Heart left ventricle (tissue), 16 donors: ENCODE measurements around the gene SORCS2. TPM values are rescaled to one million over a fixed set of nuclear protein-coding genes. Genes with fewer than 3 reads are reported as not detected.
A peak's percentile ranks its signal among the peaks of the same experiment; 100 is the strongest.

Experiments used
- ATAC-seq, 4 donors: fragments of 200-7000 bp; cut with Tn5 transposase; one replicate each; pipeline ENCODE4 v1.9.1; 2020 to 2022; ENCODE audit warnings: moderate library complexity in 4 of 4, mild to moderate bottlenecking in 3 of 4, moderate number of reproducible peaks in 1 of 4
- DNase-seq, 5 donors: peaks; one replicate each; pipeline ENCODE4 v3.0.0-alpha.2; 2020
- H3K27ac ChIP-seq, 12 donors: fragments of 200-600 bp; sonication (generic) in 4 of 12; one replicate each; pipeline versions ENCODE4 v1.5.0 to v1.8.0; 2016 to 2022; ENCODE audit warnings: mild to moderate bottlenecking in 2 of 12
- H3K27me3 ChIP-seq, 9 donors: fragments of 200-600 bp; sonication (generic) in 2 of 9; one replicate each; pipeline versions ENCODE4 v1.5.1 to v1.8.0; 2016 to 2022; ENCODE audit warnings: mild to moderate bottlenecking in 3 of 9
- H3K36me3 ChIP-seq, 9 donors: fragments of 200-600 bp; sonication (generic) in 2 of 9; one replicate each; pipeline versions ENCODE4 v1.5.0 to v1.8.0; 2018 to 2022; ENCODE audit warnings: mild to moderate bottlenecking in 2 of 9
- H3K4me1 ChIP-seq, 12 donors: fragments of 200-600 bp; sonication (generic) in 4 of 12; one replicate each; pipeline versions ENCODE4 v1.5.0 to v1.8.0; 2016 to 2022; ENCODE audit warnings: mild to moderate bottlenecking in 3 of 12
- H3K4me3 ChIP-seq, 12 donors: fragments of 200-600 bp; sonication (generic) in 4 of 12; one replicate each; pipeline versions ENCODE4 v1.5.0 to v1.8.0; 2017 to 2022; ENCODE audit warnings: mild to moderate bottlenecking in 9 of 12, moderate library complexity in 4 of 12
- H3K9me3 ChIP-seq, 12 donors: fragments of 200-600 bp; sonication (generic) in 4 of 12; one replicate each; pipeline versions ENCODE4 v1.5.0 to v1.8.0; 2016 to 2022; ENCODE audit warnings: mild to moderate bottlenecking in 1 of 12
- CTCF ChIP-seq, 12 donors: fragments of 200-600 bp; sonication (generic) in 4 of 12; IDR thresholded peaks; one replicate each; pipeline versions ENCODE4 v1.5.0 to v1.8.0; 2018 to 2022; ENCODE audit warnings: antibody characterized with exemption in 12 of 12, mild to moderate bottlenecking in 5 of 12
- POLR2A ChIP-seq, 2 donors: fragments of 450-650 bp; IDR thresholded peaks; one replicate each; pipeline ENCODE4 v1.6.1; 2017; ENCODE audit warnings: antibody characterized with exemption in 2 of 2, mild to moderate bottlenecking in 2 of 2, moderate library complexity in 2 of 2
- WGBS, 4 donors: extraction: QIAGEN DNeasy Blood & Tissue Kit in 2 of 4; methylation state at CpG; one replicate each; pipeline versions ENCODE4 v1.1.5 to v1.1.7; 2013 to 2018; 5-methylcytosine and 5-hydroxymethylcytosine counted together
- intact Hi-C, 10 donors: fragments of 100-400 bp; cut with DNase I; formaldehyde crosslinking; loops; one replicate each; pipeline versions ENCODE4 v1.11.1 to v1.14.2; 2022
- polyA plus RNA-seq, 2 donors: library from polyadenylated mRNA; stranded (reverse); fragments of 200-250 nt; gene quantifications; one replicate each; pipeline ENCODE4 v1.2.3, GENCODE V29; 2013
- total RNA-seq, 9 donors: library from RNA; depleted of rRNA in 2 of 9; stranded (reverse); fragments of >200 nt in 2 of 9; fragmentation: NEBNext Ultra II Directional in 3 of 9; extraction: Animal tissue kit (Norgen Biotek cat#: 25700) in 3 of 9; gene quantifications; one replicate each; pipeline versions ENCODE4 v1.1.0 to v1.2.4, GENCODE V29; 2016 to 2023
- donor health status: ischemic (EF 13 %, LVEDD 7.1; RV severe dilation, severe dysfunction).
- donor health status: healthy with polysubstance abuse.
- donor health status: DM: no; HTN: yes; CAD: no.
- donor health status: DM: no; HTN: no; CAD: no.
- donor health status: ischemic (EF 25% LVEDD 6.9; RV normal size, moderate dysfunction).
- donor health status: ischemic (EF 25% LVEDD 5.7; RV mildly dilated, moderate dysfunction).
- donor health status: healthy.
- donor health status: DM: yes; HTN: yes; CAD: no.
- donor health status: ischemic (EF 35%, LVEDD 5.7; RV mildly dilated, moderate dysfunction).
- donor health status: nonischemic (EF 11% LVEDD 7.7; RV severe dilation, severe dysfunction).
- donor health status: DM: yes; HTN: yes; CAD: no.
- donor health status: PGD.
- donor health status: ischemic (EF 29% LVEDD 5.4; RV normal size, mild dysfunction).
- donor health status: nonischemic (EF 23%, LVEDD 6.1; RV moderate dilation, normal function).

Gene SORCS2
- total and polyA plus RNA-seq, 11 donors = 0.28 to 5.5 (median 2.4) TPM

- TF ChIP-seq CTCF (IDR thresholded peaks at IDR 0.05) (no peak), POLR2A (IDR thresholded peaks at IDR 0.05) (no peak)
- Histone ChIP-seq H3K27ac (no peak overlapping the region), H3K36me3 (no peaks in the 10 kb centered on the region), H3K4me3 (no peak overlapping the region), H3K9me3 (peaks cover 0 to 5% (median 0%) of the 10 kb centered on the region in 12 donors), H3K4me1 (peaks cover 0 to 4% (median 0%) of the 10 kb centered on the region in 12 donors), H3K27me3 (no peaks in the 10 kb centered on the region)
- intact Hi-C loops = no loop called here
- ATAC-seq (no peak), DNase-seq (no peak)
- WGBS, 4 donors = 81 to 92% (median 88%) methylated on average over 4 to 7 of the region's 7 CpGs
Observed at GRCh38 chr4:7559316-7559715, 367.0 kb downstream of the SORCS2 start.

- no peaks in the 10 kb centered on the region for H3K27me3 ChIP-seq
- H3K4me3 ChIP-seq = no peak overlapping the region
- no peak for DNase-seq
- no peak for ATAC-seq
- H3K36me3 ChIP-seq = no peaks in the 10 kb centered on the region
- H3K9me3 ChIP-seq = peaks cover 0 to 5% (median 0%) of the 10 kb centered on the region in 12 donors
- intact Hi-C loops = no loop called here
- no peak overlapping the region for H3K27ac ChIP-seq
- WGBS, 4 donors = 85 to 90% (median 90%) methylated on average over 16 of the region's 16 CpGs
- H3K4me1 ChIP-seq = peaks cover 0 to 8% (median 0%) of the 10 kb centered on the region in 12 donors
- TF ChIP-seq CTCF (IDR thresholded peaks at IDR 0.05) = no peak
- no peak for TF ChIP-seq POLR2A (IDR thresholded peaks at IDR 0.05)
Observed at GRCh38 chr4:7559741-7560395, 367.5 kb downstream of the SORCS2 start.

GRCh38 chr4:7561557-7561956 is 369.2 kb downstream of the SORCS2 start:
- H3K4me1 ChIP-seq = peaks cover 0 to 8% (median 0%) of the 10 kb centered on the region in 12 donors
- no peaks in the 10 kb centered on the region for H3K9me3 ChIP-seq
- no peaks in the 10 kb centered on the region for H3K36me3 ChIP-seq
- no peaks in the 10 kb centered on the region for H3K27me3 ChIP-seq
- intact Hi-C loops = no loop called here
- no peak for TF ChIP-seq POLR2A (IDR thresholded peaks at IDR 0.05)
- TF ChIP-seq CTCF (IDR thresholded peaks at IDR 0.05) = no peak
- 56 to 84% (median 72%) methylated on average over 2 of the region's 2 CpGs for WGBS, 4 donors
- H3K4me3 ChIP-seq = no peak overlapping the region
- H3K27ac ChIP-seq = no peak overlapping the region
- ATAC-seq (no peak), DNase-seq (no peak)

GRCh38 chr4:7564242-7564641 is 371.9 kb downstream of the SORCS2 start:
- no peaks in the 10 kb centered on the region for H3K27me3 ChIP-seq
- H3K36me3 ChIP-seq = no peaks in the 10 kb centered on the region
- peak overlapping the region in 1 of 12 donors; percentile 42 for H3K27ac ChIP-seq
- intact Hi-C loops = no loop called here
- peaks cover 0 to 8% (median 0%) of the 10 kb centered on the region in 12 donors for H3K4me1 ChIP-seq
- no peaks in the 10 kb centered on the region for H3K9me3 ChIP-seq
- H3K4me3 ChIP-seq = no peak overlapping the region
- 57 to 72% (median 65%) methylated on average over 5 of the region's 5 CpGs for WGBS, 4 donors
- TF ChIP-seq POLR2A (IDR thresholded peaks at IDR 0.05) (no peak), CTCF (IDR thresholded peaks at IDR 0.05) (no peak)
- peak in 1 of 5 donors; percentile 19 for DNase-seq
- ATAC-seq = peak; percentile 16 to 91 (median 47)
